Activated gamma-delta T cell treated with anti-CD3 and anti-CD28 coated beads, Interleukin-2, amount 50 U/mL, for 16 hours (primary cell): ENCODE measurements around the gene SLC38A10.
"Not testable (repeated sequence)": the region's sequence is repeated elsewhere in the genome, so short reads cannot be mapped to it uniquely, and the experiment has no call there.

Source experiments
- DNase-seq: peaks from one replicate; pipeline ENCODE4 v3.0.0-alpha.2; 2020; ENCODE audit warnings: low read depth

The SLC38A10 gene

DNA sequence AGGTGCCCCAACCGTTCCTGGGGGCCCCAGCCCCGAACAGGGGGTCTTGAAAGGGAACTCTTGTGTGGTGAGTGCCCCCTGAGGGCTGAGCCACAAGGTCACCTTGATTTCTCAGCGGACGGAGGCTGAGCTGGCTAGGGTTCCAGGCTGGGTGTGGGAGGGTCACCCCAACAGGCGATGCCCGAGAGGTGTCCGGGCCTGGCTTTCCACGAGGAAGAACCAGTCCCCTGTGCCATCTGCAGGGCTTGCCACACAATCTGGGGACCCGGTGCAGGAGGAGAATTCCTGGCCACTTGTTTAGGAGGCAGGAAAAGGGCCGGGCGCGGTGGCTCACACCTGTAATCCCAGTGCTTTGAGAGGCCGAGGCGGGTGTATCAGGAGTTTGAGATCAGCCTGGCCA is 16.8 kb upstream of the SLC38A10 start:
- DNase-seq: no peak

GRCh38 chr17:81310949-81311550 is 15.9 kb upstream of the SLC38A10 start:
- DNase-seq: no peak

DNA sequence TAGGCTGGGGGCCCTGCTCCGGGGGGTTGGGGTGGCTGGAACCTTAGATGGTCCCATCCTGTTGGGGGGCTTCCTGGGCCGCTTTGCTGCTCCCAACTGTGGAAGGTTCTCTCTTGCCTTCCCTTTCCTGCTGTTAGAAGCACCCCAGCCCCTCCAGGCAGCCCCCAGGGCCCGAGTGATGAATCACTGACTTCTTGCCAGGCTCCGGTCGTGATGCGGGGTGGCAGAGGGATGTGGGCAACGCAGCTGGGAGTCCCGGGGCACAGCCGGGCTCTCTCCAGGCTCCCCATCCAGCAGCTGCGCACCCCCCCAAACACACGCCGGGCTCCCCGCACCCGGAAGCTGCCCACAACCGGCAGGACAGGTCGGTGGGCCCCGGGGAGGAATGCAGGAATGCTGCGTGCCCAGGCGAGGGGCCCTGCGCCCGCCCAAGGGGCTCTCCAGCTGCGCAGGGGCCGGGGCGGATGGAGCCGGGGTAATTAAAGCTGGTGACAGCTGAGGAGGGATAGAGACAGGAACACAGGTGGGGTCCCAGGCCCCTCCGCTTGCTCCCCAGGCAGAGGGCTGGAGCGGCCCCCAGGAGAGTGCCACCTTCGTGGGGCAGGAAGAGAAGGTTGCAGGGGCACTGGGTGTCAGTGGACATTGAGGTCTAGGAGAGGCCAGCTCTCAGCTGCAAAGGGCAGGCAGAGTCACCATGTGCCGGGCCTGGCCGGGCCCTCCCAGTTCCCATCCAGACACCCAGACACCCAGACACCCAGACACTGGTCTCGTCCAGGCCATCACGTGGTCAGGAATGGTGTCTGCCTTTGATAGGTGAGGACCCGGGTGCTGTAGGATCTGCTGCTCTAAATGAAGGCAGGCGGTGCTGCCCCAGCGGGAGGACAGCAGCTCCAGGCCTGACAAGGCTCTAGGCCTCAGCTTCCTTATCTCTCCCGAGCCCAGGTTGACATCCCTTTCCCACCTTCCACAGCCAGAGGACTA is 15.0 kb upstream of the SLC38A10 start:
- DNase-seq: no peak

- DNase-seq: no peak
These were observed 14.2 kb upstream of the SLC38A10 start for GRCh38 chr17:81309140-81309858.

DNA sequence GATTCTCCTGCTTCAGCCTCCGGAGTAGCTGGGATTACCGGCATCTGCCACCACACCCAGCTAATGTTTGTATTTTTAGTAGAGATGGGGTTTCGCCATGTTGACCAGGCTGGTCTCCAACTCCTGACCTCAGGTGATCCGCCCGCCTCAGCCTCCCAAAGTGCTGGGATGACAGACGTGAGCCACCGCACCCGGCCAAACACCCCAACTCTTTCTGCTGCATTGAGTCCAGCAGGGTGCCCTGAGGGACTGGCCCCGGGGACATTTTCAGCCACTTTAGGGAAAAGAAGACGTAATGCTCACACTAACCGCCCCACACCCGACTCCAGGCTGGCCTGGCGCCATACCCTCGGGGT is 13.7 kb upstream of the SLC38A10 start:
- not testable (repeated sequence) for DNase-seq

DNA sequence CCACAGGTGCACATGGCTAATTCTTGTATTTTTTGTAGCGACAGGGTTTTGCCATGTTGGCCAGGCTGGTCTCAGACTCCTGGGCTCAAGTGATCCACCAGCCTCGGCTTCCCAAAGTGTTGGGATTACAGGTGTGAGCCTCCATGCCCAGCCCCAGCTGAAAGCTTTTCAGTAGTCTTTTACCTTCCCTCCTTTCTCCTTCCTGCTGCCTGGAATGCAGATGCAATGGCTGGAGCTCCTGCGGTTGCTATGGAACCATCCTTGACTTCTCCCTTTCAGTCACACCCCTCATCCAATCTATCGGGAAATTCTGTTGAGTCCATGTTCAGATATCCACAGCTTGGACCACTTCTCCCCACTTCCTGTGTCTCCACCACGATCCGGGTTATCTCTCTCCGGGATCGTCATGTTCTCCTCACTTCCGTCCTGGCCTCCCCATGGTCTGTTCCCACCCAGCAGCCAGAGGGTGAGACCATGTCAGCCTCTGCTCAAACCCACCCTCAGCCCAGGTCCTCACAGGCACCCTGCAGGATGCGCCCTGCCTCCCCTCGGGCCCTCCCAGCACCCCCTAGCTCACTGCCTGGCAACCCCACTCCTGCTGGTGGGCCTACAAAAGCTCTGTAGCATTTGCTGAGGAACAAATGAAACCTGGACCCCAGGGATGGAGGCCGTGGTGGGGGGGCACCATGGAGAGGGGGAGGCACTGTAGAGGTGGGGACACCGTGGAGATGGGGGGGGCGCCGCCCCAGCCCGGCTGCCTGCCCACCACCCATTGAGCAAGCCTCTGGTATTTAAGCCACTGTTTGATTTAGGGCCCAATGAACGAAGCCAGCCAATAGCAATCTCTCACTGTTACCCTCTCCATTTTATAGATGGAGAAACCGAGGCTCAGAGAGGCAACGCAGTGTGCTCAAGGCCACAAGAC is 12.8 kb upstream of the SLC38A10 start:
- no peak for DNase-seq

- no peak for DNase-seq
These were observed 11.9 kb upstream of the SLC38A10 start for GRCh38 chr17:81306898-81307510.

- no peak for DNase-seq
These were observed 11.4 kb upstream of the SLC38A10 start for GRCh38 chr17:81306491-81306890.

GRCh38 chr17:81305051-81305630 is 10.0 kb upstream of the SLC38A10 start:
- no peak for DNase-seq

- DNase-seq: no peak
These were observed 9.3 kb upstream of the SLC38A10 start for GRCh38 chr17:81304196-81305015.

DNA sequence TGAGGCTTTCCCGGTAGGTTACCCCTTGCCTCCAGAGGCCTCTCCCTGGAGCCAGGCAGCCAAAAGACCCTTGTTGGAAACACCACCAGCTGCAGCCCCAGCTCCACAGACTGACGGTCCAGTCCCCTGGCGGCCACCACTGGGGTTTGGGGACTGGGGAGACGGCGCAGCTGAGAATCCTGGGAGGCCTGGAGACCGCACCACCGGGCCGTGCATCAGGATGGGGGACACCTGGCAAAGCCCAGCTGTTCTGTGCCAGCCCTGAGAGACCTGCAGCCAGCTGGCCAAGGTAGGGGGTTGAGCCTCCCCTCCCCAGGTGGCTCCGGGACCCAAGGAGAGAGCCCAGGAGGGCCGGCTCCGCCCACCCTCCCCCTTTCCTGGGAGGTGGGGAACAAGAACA is 8.3 kb upstream of the SLC38A10 start:
- no peak for DNase-seq

DNA sequence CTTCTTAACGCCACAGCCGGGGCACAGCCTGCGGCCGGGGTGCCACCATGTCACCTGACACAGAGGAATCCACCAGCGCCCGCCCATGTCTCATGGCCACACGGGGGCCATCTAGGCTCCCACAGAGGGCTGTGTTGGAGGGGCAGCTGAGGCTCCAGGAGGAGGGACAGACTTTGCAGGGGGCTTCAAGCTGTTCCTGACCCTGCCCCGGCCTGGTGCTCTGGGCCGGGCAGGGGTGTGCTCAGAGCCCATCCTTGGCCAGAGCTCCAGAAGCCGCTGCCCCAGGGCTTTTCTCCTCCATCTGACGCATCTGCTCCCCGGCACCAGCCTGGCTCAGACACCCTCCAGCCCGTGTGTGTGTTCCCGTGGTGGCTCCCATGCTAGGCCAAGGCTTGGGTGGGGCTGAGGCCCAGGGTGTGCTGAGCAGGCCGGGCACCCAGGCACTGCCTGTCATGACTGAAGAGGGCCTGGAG is 7.8 kb upstream of the SLC38A10 start:
- no peak for DNase-seq

DNA sequence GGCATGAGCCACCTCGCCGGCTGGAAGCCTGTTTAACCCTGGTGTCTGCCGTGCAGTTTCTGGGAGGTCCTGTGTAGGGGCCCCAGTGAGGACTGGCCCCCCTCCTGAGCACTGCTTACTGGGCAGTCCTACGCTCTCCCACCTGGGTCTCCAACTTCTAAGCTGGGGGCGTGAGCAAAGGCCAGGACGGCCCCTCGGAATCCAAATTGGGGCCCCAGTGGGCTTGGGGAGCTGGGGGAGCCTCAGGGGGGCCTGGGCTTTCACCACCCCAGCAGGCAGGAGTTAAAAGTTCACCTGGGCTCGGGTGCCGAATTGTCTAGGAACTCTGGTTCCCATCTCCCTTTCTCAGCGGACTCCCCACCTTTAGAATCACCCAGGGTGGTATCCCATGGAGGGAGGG is 7.2 kb upstream of the SLC38A10 start:
- no peak for DNase-seq

- no peak for DNase-seq
These were observed 6.4 kb upstream of the SLC38A10 start for GRCh38 chr17:81301195-81302144.

DNA sequence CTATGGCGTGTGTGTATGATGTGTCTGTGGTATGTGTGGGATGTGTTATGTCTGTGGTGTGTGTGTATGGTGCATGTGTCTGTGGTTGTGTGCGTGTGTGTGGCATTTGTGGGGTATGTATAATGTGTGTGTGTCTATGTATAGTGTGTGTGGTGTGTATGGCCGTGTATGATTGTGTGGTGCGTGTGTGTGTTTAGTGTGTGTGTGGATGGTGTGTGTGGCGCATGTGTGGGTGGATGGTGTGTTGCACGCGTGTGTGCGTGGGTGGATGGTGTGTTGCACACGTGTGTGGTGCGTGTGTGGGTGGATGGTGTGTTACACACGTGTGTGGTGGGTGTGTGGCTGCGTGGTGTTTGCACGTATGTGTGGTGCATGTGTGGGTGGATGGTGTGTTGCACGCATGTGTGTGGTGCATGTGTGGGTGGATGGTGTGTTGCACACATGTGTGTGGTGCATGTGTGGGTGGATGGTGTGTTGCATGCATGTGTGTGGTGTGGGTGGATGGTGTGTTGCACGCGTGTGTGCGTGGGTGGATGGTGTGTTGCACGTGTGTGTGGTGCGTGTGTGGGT is 5.6 kb upstream of the SLC38A10 start:
- no peak for DNase-seq

DNA sequence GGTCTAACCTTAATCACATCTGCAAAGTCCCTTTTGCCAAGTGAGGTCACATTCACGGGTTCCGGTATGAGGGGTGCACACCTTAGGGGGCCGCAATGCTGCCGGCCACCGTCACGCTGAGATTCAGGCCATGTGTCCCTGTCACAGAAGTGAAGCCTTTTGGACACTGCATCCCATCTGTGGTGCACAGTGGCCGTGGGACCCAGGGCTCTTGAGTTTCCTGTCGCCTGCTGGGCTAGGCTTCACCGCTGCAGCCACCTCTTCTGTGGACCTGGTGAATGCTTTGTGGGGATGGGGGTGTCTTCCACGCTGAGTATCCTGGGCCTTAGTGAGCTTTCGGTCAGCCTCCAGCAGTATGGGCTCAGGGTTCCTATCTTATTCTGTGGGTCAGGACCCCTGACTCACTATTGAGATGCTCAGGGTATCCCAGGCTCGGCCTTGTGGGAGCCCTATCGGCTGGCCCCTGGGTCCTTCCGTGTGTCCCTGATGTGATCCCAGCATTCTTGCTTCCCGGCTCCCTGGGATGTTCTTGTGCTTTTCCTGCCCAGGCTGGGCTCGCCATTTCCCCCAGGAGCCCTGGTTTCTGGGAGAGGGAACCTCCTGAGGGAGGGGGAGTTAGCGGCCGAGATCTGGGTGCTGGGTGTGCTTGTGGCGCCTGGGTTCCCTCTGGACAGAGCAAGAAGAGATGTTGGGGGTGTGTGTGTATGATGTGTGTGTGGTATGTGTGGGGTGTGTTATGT is 4.9 kb upstream of the SLC38A10 start:
- no peak for DNase-seq

DNA sequence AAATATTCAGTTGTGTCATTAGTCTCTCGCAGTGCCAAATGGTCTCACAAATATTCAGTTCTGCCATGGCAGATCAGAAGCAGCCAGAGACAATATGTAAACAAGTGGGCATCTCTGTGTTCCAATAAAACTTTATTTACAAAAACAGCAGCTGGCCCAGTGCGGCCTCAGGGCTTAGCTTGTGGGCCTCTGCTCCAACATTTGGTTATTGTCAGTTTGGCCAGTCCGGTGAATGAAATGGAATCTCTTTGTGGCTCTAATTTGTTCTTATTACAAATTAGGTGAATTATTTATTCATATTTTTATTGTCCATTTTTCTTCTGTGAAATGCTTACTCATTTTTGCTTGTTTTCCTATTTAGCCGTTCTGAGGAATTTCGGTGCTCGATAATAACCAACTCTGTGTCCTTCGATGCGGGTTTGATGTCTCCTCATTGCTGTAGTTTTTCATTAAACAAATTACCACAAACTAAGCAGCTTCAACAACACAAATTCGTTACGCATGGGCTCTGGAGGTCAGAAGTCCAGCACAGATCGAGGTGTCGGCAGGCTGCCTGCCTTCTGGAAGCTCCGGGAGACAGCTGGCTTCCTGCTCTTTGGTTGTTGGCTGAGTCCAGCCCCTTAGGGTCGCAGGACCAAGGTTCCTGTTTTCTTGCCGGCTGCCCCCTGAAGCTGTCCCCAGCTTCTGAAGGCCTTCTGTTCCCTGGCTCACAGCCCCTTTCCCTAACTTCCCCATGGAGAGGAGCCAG is 4.1 kb upstream of the SLC38A10 start:
- no peak for DNase-seq
